HG03521 (cell line): ENCODE data around the gene UCHL5.

ENCODE experiments used
- ATAC-seq: cut with Tn5 transposase; IDR thresholded peaks from one replicate; pipeline ENCODE4 v1.9.1; 2021; ENCODE audit warnings: mild to moderate bottlenecking, moderate library complexity; ENCODE audit not compliant: unreplicated experiment

Gene UCHL5

GRCh38 chr1:192968323-192968722 is 90.8 kb downstream of the UCHL5 start:
- no peak for ATAC-seq

GRCh38 chr1:192967901-192968300 is 91.3 kb downstream of the UCHL5 start:
- no peak for ATAC-seq

GRCh38 chr1:192967211-192967877 is 91.8 kb downstream of the UCHL5 start:
- no peak for ATAC-seq

GRCh38 chr1:192966073-192966472 is 93.1 kb downstream of the UCHL5 start:
- ATAC-seq, result no peak

GRCh38 chr1:192962901-192963300 is 96.3 kb downstream of the UCHL5 start:
- no peak for ATAC-seq
